RPMI7951 (cell line): ENCODE measurements around the gene TOPAZ1. TPM values are rescaled to one million over a fixed set of nuclear protein-coding genes. Genes with fewer than 3 reads are reported as not detected.
A peak's percentile ranks its signal among the peaks of the same experiment; 100 is the strongest.
"Not testable (repeated sequence)": the region's sequence is repeated elsewhere in the genome, so short reads cannot be mapped to it uniquely, and the experiment has no call there.

ENCODE experiments used
- DNase-seq: peaks from one replicate; pipeline ENCODE4 v3.0.0-alpha.2; 2012; ENCODE audit warnings: low read depth
- total RNA-seq: library from RNA; depleted of rRNA; stranded (reverse); fragments of >200 nt; shearing (Covaris generic); gene quantifications from 2 replicates; pipeline ENCODE4 v1.2.3, GENCODE V29; 2014

Gene TOPAZ1
- total RNA-seq, 1 experiment from 2014 or later, result not detected

- no peak for DNase-seq
Observed at GRCh38 chr3:44330444-44330843, 88.8 kb downstream of the TOPAZ1 start.

DNA sequence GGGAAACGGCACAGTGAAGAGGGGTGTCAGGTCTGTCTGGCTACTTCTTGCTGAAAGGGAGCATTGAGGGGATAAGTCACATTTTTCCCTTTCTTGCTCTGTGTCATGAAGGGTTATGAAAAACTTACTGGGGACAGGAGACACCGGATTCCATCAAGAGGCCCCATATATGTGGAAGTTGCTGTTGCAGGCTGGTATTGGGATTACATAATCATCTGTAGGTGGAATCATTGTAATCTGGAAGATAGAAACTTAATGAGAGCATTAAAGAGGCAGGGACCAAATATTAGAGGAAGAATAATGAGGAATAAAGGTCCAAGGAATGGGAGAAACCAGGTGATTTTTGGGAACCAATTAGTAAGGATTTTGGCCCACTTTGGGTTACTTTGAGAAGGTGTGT lies 92.6 kb downstream of the TOPAZ1 start:
- no peak for DNase-seq

- DNase-seq, result no peak
Observed at GRCh38 chr3:44337248-44337785, 95.6 kb downstream of the TOPAZ1 start.

- peak; percentile 96 for DNase-seq
Observed at GRCh38 chr3:44338010-44338827, 96.5 kb downstream of the TOPAZ1 start, which contains the start of gene TCAIM. TSS of gene TCAIM (plus strand) at chr3:44338766. CDS start at chr3:44354783, 16,017 bp downstream.

DNA sequence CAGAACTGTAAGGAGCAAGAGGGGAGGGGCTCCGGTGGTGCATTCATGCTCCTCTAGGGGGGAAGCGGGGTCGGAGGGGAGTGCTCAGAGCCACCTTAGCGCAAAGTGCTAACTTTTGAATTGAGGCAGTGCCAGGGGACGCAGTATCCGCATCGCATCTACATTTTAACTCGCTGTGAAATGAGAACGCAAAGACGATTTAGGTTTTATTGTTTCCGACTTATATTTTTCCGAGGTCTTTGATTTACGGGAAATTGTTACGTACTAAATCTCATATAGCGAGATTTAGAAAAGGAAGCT lies 97.1 kb downstream of the TOPAZ1 start:
- DNase-seq, result no peak

- no peak for DNase-seq
Observed at GRCh38 chr3:44339181-44340057, 97.7 kb downstream of the TOPAZ1 start.

DNA sequence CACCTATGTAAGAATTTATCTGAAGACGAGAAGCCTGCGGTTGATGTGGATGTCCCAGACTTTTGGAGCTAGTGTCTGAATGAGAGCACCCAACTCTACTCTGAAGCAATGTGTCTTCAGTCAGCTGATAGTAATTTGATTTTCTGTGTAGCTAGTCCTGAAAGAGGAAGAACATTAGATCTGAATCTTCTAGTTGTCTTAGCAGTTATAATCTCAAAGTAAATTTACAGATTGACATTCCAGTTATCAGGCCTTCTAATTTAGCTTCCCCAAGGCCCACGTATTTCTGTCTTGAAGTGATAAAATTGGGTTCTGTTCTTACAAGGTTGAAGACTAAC lies 98.3 kb downstream of the TOPAZ1 start:
- DNase-seq, result no peak

DNA sequence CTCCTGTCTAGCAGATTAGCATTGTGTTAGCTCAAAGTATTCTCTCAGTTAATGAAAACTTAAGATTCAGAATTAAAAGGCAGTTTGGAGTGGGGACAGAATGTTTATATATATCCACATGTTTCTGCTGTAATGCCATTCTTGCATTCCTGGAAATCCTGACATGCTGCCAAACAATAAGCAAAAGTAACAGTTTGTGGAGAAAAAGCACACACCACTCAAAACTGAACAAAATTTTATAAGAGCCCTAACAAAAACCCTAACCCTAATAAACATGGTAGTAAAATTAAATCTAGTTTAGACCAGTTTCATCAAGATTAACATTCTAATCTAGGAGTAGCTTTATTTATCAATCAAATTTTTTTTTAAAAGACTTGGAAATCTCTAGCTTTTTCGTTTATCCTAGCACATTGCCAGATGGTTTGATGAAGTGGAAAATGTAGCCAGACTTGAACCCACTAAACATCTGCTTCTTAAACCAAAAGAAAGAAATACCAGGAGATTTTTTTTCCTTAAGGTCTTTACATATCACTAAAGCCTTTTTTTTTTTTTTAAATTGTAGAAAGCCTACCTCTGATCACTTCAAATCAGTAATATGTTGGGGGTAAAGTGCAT lies 100.6 kb downstream of the TOPAZ1 start:
- peak; percentile 43 for DNase-seq

GRCh38 chr3:44343421-44343820 lies 101.7 kb downstream of the TOPAZ1 start:
- DNase-seq, result no peak

- DNase-seq, result not testable (repeated sequence)
Observed at GRCh38 chr3:44346590-44346989, 104.9 kb downstream of the TOPAZ1 start.

- no peak for DNase-seq
Observed at GRCh38 chr3:44348993-44349392, 107.3 kb downstream of the TOPAZ1 start.

GRCh38 chr3:44353355-44353924 lies 111.8 kb downstream of the TOPAZ1 start:
- no peak for DNase-seq

DNA sequence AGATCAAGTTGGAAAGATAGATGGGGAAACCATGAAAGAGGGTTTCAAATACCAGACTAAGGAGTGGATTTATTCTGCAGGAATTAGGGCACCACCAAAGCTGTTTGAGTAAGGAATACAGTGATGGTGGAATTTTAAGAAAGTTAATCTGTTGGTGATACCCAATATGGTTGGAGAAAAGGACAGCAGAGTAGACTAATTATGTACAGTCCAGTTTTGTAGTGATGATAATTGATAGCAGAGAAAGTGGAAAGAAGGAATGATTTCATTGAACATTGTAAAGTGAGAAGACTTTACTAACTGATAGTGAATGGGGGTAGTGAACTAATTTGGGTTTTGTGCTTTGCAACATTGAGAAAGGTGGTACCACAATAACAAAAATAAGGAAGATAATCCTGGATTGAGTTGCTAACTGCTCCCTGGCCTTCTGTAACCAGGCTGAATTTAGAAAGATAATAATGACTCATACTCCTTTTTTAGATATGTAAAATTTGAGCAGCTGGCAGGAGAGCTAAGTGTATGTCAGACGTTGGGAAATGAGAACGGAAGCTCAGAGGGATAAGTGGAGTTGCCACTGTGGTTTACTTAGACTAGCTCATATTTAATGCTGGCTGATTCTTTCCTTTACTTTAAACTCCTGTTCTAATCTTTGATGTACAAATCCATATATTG lies 113.8 kb downstream of the TOPAZ1 start:
- peak; percentile 85 for DNase-seq

- DNase-seq, result peak; percentile 19
Observed at GRCh38 chr3:44359146-44359751, 117.6 kb downstream of the TOPAZ1 start.

DNA sequence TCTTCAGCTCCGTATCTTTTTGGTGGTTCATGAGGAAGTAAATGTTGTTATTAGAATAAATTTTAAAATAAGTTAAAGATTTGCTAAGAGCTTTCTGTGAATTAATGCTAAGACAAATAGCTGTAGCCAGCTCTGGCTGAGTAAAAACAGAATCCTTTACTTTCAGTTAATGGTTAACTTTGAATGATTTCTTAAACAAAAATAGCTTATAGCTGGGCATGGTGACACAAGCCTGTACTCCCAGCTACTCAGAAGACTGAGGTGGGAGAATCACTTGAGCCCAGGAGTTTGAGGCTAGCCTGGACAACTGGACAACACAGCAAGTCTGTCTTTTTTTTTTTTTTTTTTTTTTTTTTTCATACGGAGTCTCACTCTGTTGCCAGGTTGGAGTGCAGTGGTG lies 121.9 kb downstream of the TOPAZ1 start:
- DNase-seq, result no peak

- DNase-seq, result no peak
Observed at GRCh38 chr3:44365952-44366351, 124.3 kb downstream of the TOPAZ1 start.

GRCh38 chr3:44375450-44375849 lies 133.8 kb downstream of the TOPAZ1 start:
- no peak for DNase-seq
